ENCODE data around the gene ZNF584. TPM values are rescaled to one million over a fixed set of nuclear protein-coding genes. Genes with fewer than 3 reads are reported as not detected.
"Not testable (repeated sequence)": the region's sequence is repeated elsewhere in the genome, so short reads cannot be mapped to it uniquely, and the experiment has no call there.

Gene ZNF584
- total RNA-seq, 1 donor from 2014 or later: 17.9 TPM

- H3K27me3 ChIP-seq: no peaks in the 10 kb centered on the region
- intact Hi-C loops (cut with DNase I): no loop called here
- DNase-seq (ENCODE audit: low spot score in 2 of 2): no peak
- no peak overlapping the region for H3K27ac ChIP-seq
- peaks cover 82 to 93% of the 10 kb centered on the region in 2 donors for H3K9me3 ChIP-seq
- H3K4me3 ChIP-seq: no peak overlapping the region
- no peaks in the 10 kb centered on the region for H3K4me1 ChIP-seq
- H3K36me3 ChIP-seq: peaks cover 12 to 18% of the 10 kb centered on the region in 2 donors
- no peak for TF ChIP-seq CTCF (IDR thresholded peaks at IDR 0.05)
Measured at GRCh38 chr19:58428617-58429016, 20.2 kb downstream of the ZNF584 start.

GRCh38 chr19:58429745-58430144 lies 21.3 kb downstream of the ZNF584 start:
- Histone ChIP-seq H3K9me3 (peaks cover 93 to 99% of the 10 kb centered on the region in 2 donors), H3K27ac (no peak overlapping the region), H3K27me3 (no peaks in the 10 kb centered on the region), H3K4me1 (no peaks in the 10 kb centered on the region), H3K4me3 (no peak overlapping the region), H3K36me3 (peaks cover 23 to 30% of the 10 kb centered on the region in 2 donors)
- TF ChIP-seq CTCF (IDR thresholded peaks at IDR 0.05): no peak
- DNase-seq (ENCODE audit: low spot score in 2 of 2): no peak
- intact Hi-C loops (cut with DNase I): no loop called here

- H3K9me3 ChIP-seq: peaks cover 96 to 100% of the 10 kb centered on the region in 2 donors
- no peak overlapping the region for H3K27ac ChIP-seq
- no peak for DNase-seq (ENCODE audit: low spot score in 2 of 2)
- intact Hi-C loops (cut with DNase I): no loop called here
- H3K4me1 ChIP-seq: peaks cover 0 to 3% of the 10 kb centered on the region in 2 donors
- peaks cover 56 to 65% of the 10 kb centered on the region in 2 donors for H3K36me3 ChIP-seq
- H3K27me3 ChIP-seq: no peaks in the 10 kb centered on the region
- TF ChIP-seq CTCF (IDR thresholded peaks at IDR 0.05): no peak
- no peak overlapping the region for H3K4me3 ChIP-seq
Measured at GRCh38 chr19:58434217-58434616, 25.8 kb downstream of the ZNF584 start.

DNA sequence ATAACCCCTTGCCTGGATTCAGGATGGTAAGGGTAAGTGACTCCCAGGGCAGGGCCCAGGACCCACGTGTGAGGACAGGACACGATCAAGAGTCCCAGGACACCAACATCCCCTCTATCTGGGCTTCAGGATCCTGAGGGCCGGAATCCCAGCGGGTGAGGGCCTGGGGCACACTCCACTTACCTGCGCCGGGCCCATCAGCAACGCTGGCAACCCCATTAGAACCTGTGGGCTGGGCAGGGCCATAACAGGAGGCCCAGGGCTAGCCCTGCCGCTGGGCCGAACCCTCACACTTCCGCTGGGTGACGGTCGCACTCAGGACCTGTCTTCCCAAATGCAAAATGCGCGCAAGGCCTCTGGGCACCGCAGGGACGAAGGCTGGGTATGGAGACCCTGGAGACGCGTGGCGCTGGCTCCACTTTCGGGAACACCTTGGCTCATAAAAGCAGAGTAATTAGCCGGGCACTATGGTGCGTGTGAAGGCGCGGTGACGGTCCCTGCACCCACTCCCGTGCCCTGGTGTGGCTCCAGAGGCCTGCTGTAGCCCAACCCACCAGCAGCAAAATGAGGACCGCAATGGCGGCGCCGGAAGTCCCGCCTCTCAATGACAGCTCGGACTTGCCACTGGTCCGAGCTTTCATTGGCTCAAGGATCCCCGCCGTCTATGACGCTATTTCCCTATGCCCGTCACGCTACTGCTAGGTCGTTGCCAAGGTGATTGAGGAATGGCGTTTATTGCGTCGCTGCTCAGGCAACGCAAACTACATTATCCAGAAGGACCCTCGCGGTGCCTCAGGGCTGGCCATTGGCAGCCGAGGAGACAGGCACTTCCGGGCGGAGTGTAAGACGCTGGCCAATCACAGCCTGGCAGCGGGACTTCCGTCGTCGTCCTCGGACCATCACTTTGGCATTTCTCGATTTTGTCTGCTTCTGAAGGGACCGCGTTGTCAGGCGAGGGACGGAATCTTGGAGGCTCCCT lies 31.4 kb downstream of the ZNF584 start, which contains the start of gene ZNF132:
ZNF132 (minus strand) TSS at position 578 of the 979 bp plus-strand sequence; CDS start at position 246, 332 bp downstream.
- Histone ChIP-seq H3K27me3 (no peaks in the 10 kb centered on the region), H3K4me3 (peak within 1 kb of the TSS; percentile 71 to 72), H3K4me1 (peaks cover 4 to 14% of the 10 kb centered on the region in 2 donors), H3K27ac (peak within 1 kb of the TSS; percentile 85 to 89), H3K36me3 (peaks cover 31 to 34% of the 10 kb centered on the region in 2 donors), H3K9me3 (peaks cover 43 to 47% of the 10 kb centered on the region in 2 donors)
- intact Hi-C loops (cut with DNase I): loop anchor here (1.0 kb wide), 10 partner anchors 11 to 115 kb away; partner anchors contain the start of genes CHMP2A, ZBTB45, ZNF324B and ZNF446
- no peak for TF ChIP-seq CTCF (IDR thresholded peaks at IDR 0.05)
- peak; percentile 98 to 99 for DNase-seq (ENCODE audit: low spot score in 2 of 2)

GRCh38 chr19:58440556-58440955 lies 32.1 kb downstream of the ZNF584 start:
- Histone ChIP-seq H3K4me1 (peaks cover 4 to 14% of the 10 kb centered on the region in 2 donors), H3K4me3 (peak overlapping the region; percentile 71 to 72), H3K36me3 (peaks cover 24 to 27% of the 10 kb centered on the region in 2 donors), H3K27ac (peak overlapping the region; percentile 85 to 89), H3K9me3 (peaks cover 37 to 40% of the 10 kb centered on the region in 2 donors), H3K27me3 (no peaks in the 10 kb centered on the region)
- no peak for TF ChIP-seq CTCF (IDR thresholded peaks at IDR 0.05)
- DNase-seq (ENCODE audit: low spot score in 2 of 2): peak in 1 of 2 donors; percentile 64
- intact Hi-C loops (cut with DNase I): loop anchor here (1.0 kb wide), 9 partner anchors 11 to 115 kb away; partner anchors contain the start of genes CHMP2A, ZBTB45, ZNF324B and ZNF446

DNA sequence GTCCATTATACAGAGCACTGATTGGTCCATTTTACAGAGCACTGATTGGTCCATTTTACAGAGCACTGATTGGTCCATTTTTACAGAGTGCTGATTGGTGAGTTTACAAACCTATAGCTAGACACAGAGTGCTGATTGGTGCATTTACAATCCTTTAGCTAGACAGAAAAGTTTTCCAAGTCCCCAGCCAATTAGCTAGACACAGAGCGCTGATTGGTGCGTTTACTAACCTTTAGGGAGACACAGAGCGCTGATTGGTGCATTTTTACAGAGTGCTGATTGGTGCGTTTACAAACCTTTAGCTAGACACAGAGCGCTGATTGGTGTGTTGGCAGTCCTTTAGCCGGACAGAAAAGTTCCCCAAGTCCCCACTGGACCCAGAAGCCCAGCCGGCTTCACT lies 34.5 kb downstream of the ZNF584 start:
- H3K27ac ChIP-seq; H3K4me3 ChIP-seq; intact Hi-C loops (cut with DNase I); DNase-seq (ENCODE audit: low spot score in 2 of 2); H3K36me3 ChIP-seq; H3K27me3 ChIP-seq: not testable (repeated sequence)
- peaks cover 13 to 16% of the 10 kb centered on the region in 2 donors for H3K9me3 ChIP-seq
- H3K4me1 ChIP-seq: peaks cover 4 to 14% of the 10 kb centered on the region in 2 donors

DNA sequence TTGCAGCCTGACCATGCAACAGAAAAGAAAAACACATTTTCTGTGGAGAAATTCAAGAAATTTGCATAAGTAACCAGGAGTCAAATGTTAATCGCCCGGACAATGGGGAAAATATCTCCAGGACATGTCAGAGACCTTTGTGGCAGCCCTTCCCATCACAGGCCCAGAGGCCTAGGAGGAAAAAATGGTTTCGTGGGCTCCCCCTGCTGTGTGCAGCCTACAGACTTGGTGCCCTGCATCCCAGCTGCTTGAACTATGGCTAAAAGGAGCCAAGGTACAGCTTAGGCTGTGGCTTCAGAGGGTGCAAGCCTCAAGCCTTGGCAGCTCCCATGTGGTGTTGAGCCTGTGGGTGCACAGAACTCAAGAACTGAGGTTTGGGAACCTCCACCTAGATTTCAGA lies 40.4 kb downstream of the ZNF584 start:
- DNase-seq (ENCODE audit: low spot score in 2 of 2); intact Hi-C loops (cut with DNase I): not testable (repeated sequence)

DNA sequence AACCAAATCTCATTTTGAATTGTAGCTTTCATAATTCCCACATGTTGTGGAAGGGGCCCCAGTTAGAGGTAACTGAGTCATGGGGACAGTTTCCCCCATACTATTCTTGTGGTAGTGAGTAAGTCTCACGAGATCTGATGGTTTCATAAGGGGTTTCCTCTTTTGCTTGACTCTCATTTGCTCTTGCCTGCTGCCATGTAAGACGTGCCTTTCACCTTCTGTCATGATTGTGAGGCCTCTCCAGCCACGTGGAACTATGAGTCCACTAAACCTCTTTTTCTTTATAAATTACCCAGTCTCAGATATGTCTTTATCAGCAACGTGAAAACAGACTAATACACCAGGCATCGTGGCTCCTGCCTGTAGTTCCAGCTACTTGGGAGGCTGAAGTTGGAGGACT lies 41.5 kb downstream of the ZNF584 start:
- H3K9me3 ChIP-seq; DNase-seq (ENCODE audit: low spot score in 2 of 2); H3K27ac ChIP-seq; H3K4me3 ChIP-seq; H3K27me3 ChIP-seq; H3K4me1 ChIP-seq: not testable (repeated sequence)
- peaks cover 2 to 14% of the 10 kb centered on the region in 2 donors for H3K36me3 ChIP-seq
- intact Hi-C loops (cut with DNase I): loop anchor here (2.0 kb wide), 1 partner anchor 63 kb away; the partner anchor contains the start of gene RPS5

More for the DNA sequence above, 40.4 kb downstream of the ZNF584 start:
- not testable (repeated sequence) for H3K4me1 ChIP-seq, H3K4me3 ChIP-seq, H3K9me3 ChIP-seq, H3K27ac ChIP-seq, H3K27me3 ChIP-seq, H3K36me3 ChIP-seq
